Measurements from ENCODE around the gene UBE2D4.

- TF ChIP-seq CTCF (IDR thresholded peaks at IDR 0.05) (no peak), POLR2AphosphoS5 (IDR thresholded peaks at IDR 0.05) (no peak), POLR2A (IDR thresholded peaks at IDR 0.05) (no peak)
These were observed 26.8 kb downstream of the UBE2D4 start for GRCh38 chr7:43953071-43953470.
